Nucleus accumbens (tissue), 56 donors: ENCODE measurements around the gene C17orf75.
"Not testable (repeated sequence)": the region's sequence is repeated elsewhere in the genome, so short reads cannot be mapped to it uniquely, and the experiment has no call there.

Source experiments
- DNase-seq, 56 donors: peaks; one replicate each; lab custom pipeline; 2025; lab: John Stamatoyannopoulos, UW

C17orf75 gene

GRCh38 chr17:32341857-32342602 is at the start of gene C17orf75:
Gene C17orf75, minus strand, starts transcription at chr17:32342173. Its CDS starts 34 bp downstream, at chr17:32342139.
- DNase-seq: peak in 55 of 56 donors; percentile 23 to 86 (median 69)

- DNase-seq: no peak
Observed at GRCh38 chr17:32388613-32389459, 46.9 kb upstream of the C17orf75 start.

- not testable (repeated sequence) for DNase-seq
Observed at GRCh38 chr17:32388128-32388527, 46.2 kb upstream of the C17orf75 start.

GRCh38 chr17:32386844-32387243 is 44.9 kb upstream of the C17orf75 start:
- no peak for DNase-seq

- no peak for DNase-seq
Observed at GRCh38 chr17:32385971-32386370, 44.0 kb upstream of the C17orf75 start.

GRCh38 chr17:32385121-32385520 is 43.1 kb upstream of the C17orf75 start:
- no peak for DNase-seq

- DNase-seq: no peak
Observed at GRCh38 chr17:32383926-32384434, 42.0 kb upstream of the C17orf75 start.

GRCh38 chr17:32382526-32383223 is 40.7 kb upstream of the C17orf75 start:
- DNase-seq: no peak

- DNase-seq: no peak
Observed at GRCh38 chr17:32370426-32370825, 28.5 kb upstream of the C17orf75 start.

- DNase-seq: no peak
Observed at GRCh38 chr17:32361270-32361669, 19.3 kb upstream of the C17orf75 start.

- no peak for DNase-seq
Observed at GRCh38 chr17:32357615-32358014, 15.6 kb upstream of the C17orf75 start.

GRCh38 chr17:32356750-32357149 is 14.8 kb upstream of the C17orf75 start:
- DNase-seq: no peak

- DNase-seq: no peak
Observed at GRCh38 chr17:32356378-32356743, 14.4 kb upstream of the C17orf75 start.

- no peak for DNase-seq
Observed at GRCh38 chr17:32355649-32356377, 13.8 kb upstream of the C17orf75 start.

GRCh38 chr17:32352734-32353133 is 10.8 kb upstream of the C17orf75 start:
- not testable (repeated sequence) for DNase-seq

- DNase-seq: peak in 6 of 56 donors; percentile 6 to 25 (median 10)
Observed at GRCh38 chr17:32350666-32351418, 8.9 kb upstream of the C17orf75 start.

- peak in 55 of 56 donors; percentile 63 to 96 (median 89) for DNase-seq
Observed at GRCh38 chr17:32349854-32350665, 8.1 kb upstream of the C17orf75 start, which contains the start of gene ZNF207. Gene ZNF207, plus strand, starts transcription at chr17:32350157. Its CDS starts 129 bp downstream, at chr17:32350286.

GRCh38 chr17:32349503-32349853 is 7.5 kb upstream of the C17orf75 start:
- DNase-seq: peak in 20 of 56 donors; percentile 8 to 60 (median 24)

GRCh38 chr17:32348483-32348800 is 6.5 kb upstream of the C17orf75 start:
- no peak for DNase-seq
